Measurements from ENCODE around the gene LMCD1. TPM values are rescaled to one million over a fixed set of nuclear protein-coding genes. Genes with fewer than 3 reads are reported as not detected.

Gene LMCD1
- total RNA-seq, 4 donors from 2014 or later = 43.2 to 576 (median 131) TPM

- TF ChIP-seq POLR2A (IDR thresholded peaks at IDR 0.05; ENCODE audit: low read depth) (no peak), CTCF (IDR thresholded peaks at IDR 0.05) (no peak), EP300 (IDR thresholded peaks at IDR 0.05) (no peak), POLR2AphosphoS5 (IDR thresholded peaks at IDR 0.05) (no peak)
- H3K36me3 ChIP-seq = peaks cover 0 to 35% (median 7%) of the 10 kb centered on the region in 4 donors
- H3K4me1 ChIP-seq = peaks cover 0 to 29% (median 20%) of the 10 kb centered on the region in 4 donors
- DNase-seq (ENCODE audit: extremely low spot score) = no peak
- intact Hi-C loops (cut with DNase I) = no loop called here
- no peak overlapping the region for H3K27ac ChIP-seq (replicated peaks in 1 of 4)
- no peak overlapping the region for H3K4me3 ChIP-seq
- WGBS = 66% methylated on average over 2 of the region's 2 CpGs
- H3K9me3 ChIP-seq = no peaks in the 10 kb centered on the region
- no peaks in the 10 kb centered on the region for H3K27me3 ChIP-seq
Measured at GRCh38 chr3:8517487-8517886, 15.9 kb downstream of the LMCD1 start.

GRCh38 chr3:8518138-8518537 is 16.5 kb downstream of the LMCD1 start:
- Histone ChIP-seq H3K9me3 (no peaks in the 10 kb centered on the region), H3K4me1 (peaks cover 0 to 29% (median 20%) of the 10 kb centered on the region in 4 donors), H3K27me3 (no peaks in the 10 kb centered on the region), H3K36me3 (peaks cover 0 to 35% (median 10%) of the 10 kb centered on the region in 4 donors), H3K4me3 (no peak overlapping the region), H3K27ac (replicated peaks in 1 of 4) (no peak overlapping the region)
- 78% methylated on average over 2 of the region's 2 CpGs for WGBS
- DNase-seq (ENCODE audit: extremely low spot score) = no peak
- intact Hi-C loops (cut with DNase I) = no loop called here
- TF ChIP-seq POLR2A (IDR thresholded peaks at IDR 0.05; ENCODE audit: low read depth) (no peak), POLR2AphosphoS5 (IDR thresholded peaks at IDR 0.05) (no peak), CTCF (IDR thresholded peaks at IDR 0.05) (no peak), EP300 (IDR thresholded peaks at IDR 0.05) (no peak)

GRCh38 chr3:8519156-8519555 is 17.5 kb downstream of the LMCD1 start:
- peaks cover 0 to 30% (median 10%) of the 10 kb centered on the region in 4 donors for H3K36me3 ChIP-seq
- H3K4me3 ChIP-seq = no peak overlapping the region
- H3K27me3 ChIP-seq = no peaks in the 10 kb centered on the region
- TF ChIP-seq POLR2AphosphoS5 (IDR thresholded peaks at IDR 0.05) = no peak
- no peak for TF ChIP-seq CTCF (IDR thresholded peaks at IDR 0.05)
- no peak for TF ChIP-seq POLR2A (IDR thresholded peaks at IDR 0.05; ENCODE audit: low read depth)
- no peak for TF ChIP-seq EP300 (IDR thresholded peaks at IDR 0.05)
- no peak overlapping the region for H3K27ac ChIP-seq (replicated peaks in 1 of 4)
- WGBS = 68% methylated on average over 3 of the region's 3 CpGs
- H3K4me1 ChIP-seq = peaks cover 0 to 29% (median 20%) of the 10 kb centered on the region in 4 donors
- intact Hi-C loops (cut with DNase I) = no loop called here
- no peak for DNase-seq (ENCODE audit: extremely low spot score)
- H3K9me3 ChIP-seq = no peaks in the 10 kb centered on the region

- Histone ChIP-seq H3K4me3 (no peak overlapping the region), H3K9me3 (no peaks in the 10 kb centered on the region), H3K36me3 (peaks cover 0 to 26% (median 9%) of the 10 kb centered on the region in 4 donors), H3K27ac (replicated peaks in 1 of 4) (no peak overlapping the region), H3K4me1 (peaks cover 0 to 37% (median 19%) of the 10 kb centered on the region in 4 donors), H3K27me3 (no peaks in the 10 kb centered on the region)
- WGBS = 53% methylated on average over 2 of the region's 2 CpGs
- intact Hi-C loops (cut with DNase I) = no loop called here
- no peak for DNase-seq (ENCODE audit: extremely low spot score)
- TF ChIP-seq POLR2AphosphoS5 (IDR thresholded peaks at IDR 0.05) (peak in 1 of 2 donors; percentile 34), POLR2A (IDR thresholded peaks at IDR 0.05; ENCODE audit: low read depth) (no peak), EP300 (IDR thresholded peaks at IDR 0.05) (no peak)
Measured at GRCh38 chr3:8519774-8520448, 18.3 kb downstream of the LMCD1 start.

- peaks cover 0 to 34% (median 10%) of the 10 kb centered on the region in 4 donors for H3K4me1 ChIP-seq
- no peak for TF ChIP-seq POLR2A (IDR thresholded peaks at IDR 0.05; ENCODE audit: low read depth)
- TF ChIP-seq POLR2AphosphoS5 (IDR thresholded peaks at IDR 0.05) = no peak
- no peak for TF ChIP-seq EP300 (IDR thresholded peaks at IDR 0.05)
- TF ChIP-seq CTCF (IDR thresholded peaks at IDR 0.05) = no peak
- intact Hi-C loops (cut with DNase I) = no loop called here
- DNase-seq (ENCODE audit: extremely low spot score) = no peak
- H3K9me3 ChIP-seq = no peaks in the 10 kb centered on the region
- peaks cover 0 to 26% (median 8%) of the 10 kb centered on the region in 4 donors for H3K36me3 ChIP-seq
- no peaks in the 10 kb centered on the region for H3K27me3 ChIP-seq
- no peak overlapping the region for H3K4me3 ChIP-seq
- peak overlapping the region in 1 of 4 donors; percentile 6 for H3K27ac ChIP-seq (replicated peaks in 1 of 4)
- 95% methylated on average over 9 of the region's 9 CpGs for WGBS
Measured at GRCh38 chr3:8520816-8521403, 19.3 kb downstream of the LMCD1 start.
